Retinal pigment epithelial cell (primary cell): ENCODE results near the gene SLC25A2.

Experiments
- DNase-seq: peaks from one replicate; pipeline ENCODE4 v3.0.0-alpha.2; 2010; ENCODE audit warnings: low read depth
- H3K4me3 ChIP-seq: 2 replicates; pipeline ENCODE4 v1.5.1; 2011; ENCODE audit warnings: mild to moderate bottlenecking, low read length, control low read depth, moderate library complexity
- CTCF ChIP-seq: conservative IDR thresholded peaks from 2 replicates; pipeline ENCODE4 v1.5.1; 2011; ENCODE audit warnings: low read depth, low read length, control low read depth, inconsistent platforms

The SLC25A2 gene

GRCh38 chr5:141298376-141298775 lies 5.5 kb downstream of the SLC25A2 start:
- TF ChIP-seq CTCF = no peak
- H3K4me3 ChIP-seq = no peak overlapping the region
- DNase-seq = no peak

GRCh38 chr5:141272906-141273305 lies 30.9 kb downstream of the SLC25A2 start:
- DNase-seq = no peak
- H3K4me3 ChIP-seq = no peak overlapping the region
- no peak for TF ChIP-seq CTCF

GRCh38 chr5:141269195-141269594 lies 34.7 kb downstream of the SLC25A2 start:
- H3K4me3 ChIP-seq = no peak overlapping the region
- no peak for DNase-seq
- TF ChIP-seq CTCF = no peak

GRCh38 chr5:141261238-141261546 lies 42.7 kb downstream of the SLC25A2 start:
- no peak for DNase-seq
- no peak for TF ChIP-seq CTCF
- H3K4me3 ChIP-seq = no peak overlapping the region

GRCh38 chr5:141260458-141261237 lies 43.2 kb downstream of the SLC25A2 start:
- no peak for DNase-seq
- TF ChIP-seq CTCF = no peak
- H3K4me3 ChIP-seq = no peak overlapping the region

- no peak overlapping the region for H3K4me3 ChIP-seq
- no peak for DNase-seq
- TF ChIP-seq CTCF = no peak
These were observed 44.9 kb downstream of the SLC25A2 start for GRCh38 chr5:141258948-141259347.

- H3K4me3 ChIP-seq = no peak overlapping the region
- no peak for DNase-seq
- TF ChIP-seq CTCF = no peak
These were observed 45.4 kb downstream of the SLC25A2 start for GRCh38 chr5:141258464-141258863.
